GM12878 (cell line): Measurements from ENCODE around the gene NKX1-1. TPM values are rescaled to one million over a fixed set of nuclear protein-coding genes. Genes with fewer than 3 reads are reported as not detected.

ENCODE experiments used
- ATAC-seq: fragments of 200-7000 bp; cut with Tn5 transposase; 3 replicates; pipeline ENCODE4 v1.9.1; 2020; ENCODE audit warnings: mild to moderate bottlenecking, moderate library complexity
- BruUV-seq: library from RNA; stranded (reverse); fragments of 400-500 nt; replicated peaks from 2 replicates; lab custom pipeline; 2021; lab: Mats Ljungman, UMichigan
- CTCF ChIA-PET: fragments of 300-600 bp; sonication (Branson Sonifier 250); formaldehyde crosslinking; extraction: SDS; loops from one replicate; lab custom pipeline; 2021; ENCODE audit warnings: inconsistent platforms; lab: Yijun Ruan, JAX
- POLR2A ChIA-PET: fragments of 350-600 bp; formaldehyde crosslinking; extraction: SDS; loops from one replicate; lab custom pipeline; 2021; ENCODE audit warnings: inconsistent platforms; lab: Charles Lee
- RAD21 ChIA-PET: fragments of 300-600 bp; sonication (Branson Sonifier 250); formaldehyde crosslinking; loops from one replicate; lab custom pipeline; 2023; ENCODE audit warnings: antibody characterized with exemption; ENCODE audit not compliant: unreplicated experiment; lab: Charles Lee
- SMC1A ChIA-PET: fragments of 300-600 bp; sonication (Branson Sonifier 250); formaldehyde crosslinking; loops from one replicate; lab custom pipeline; 2023; ENCODE audit not compliant: unreplicated experiment, uncharacterized antibody; lab: Charles Lee
- DNase-seq: peaks from one replicate; pipeline ENCODE4 v3.0.0-alpha.2; 2011; ENCODE audit warnings: low read depth, low spot score
- FAIRE-seq: peaks from 3 replicates; lab custom pipeline; 2011; peaks lifted over from hg19 to GRCh38; lab: Jason Lieb, UNC
- H2AFZ ChIP-seq: 2 replicates; pipeline ENCODE4 v1.6.0; 2011; ENCODE audit warnings: low read depth, low read length, control low read depth; ENCODE audit not compliant: control insufficient read depth
- H3K27ac ChIP-seq: 2 replicates; pipeline ENCODE4 v1.5.1; 2011; ENCODE audit warnings: control low read depth; ENCODE audit not compliant: control insufficient read depth, insufficient read depth
- H3K27me3 ChIP-seq, 2 experiments: replicated peaks in 1 of 2; 2 replicates each; pipeline versions ENCODE4 v1.6.0 to v1.6.1; 2011; ENCODE audit warnings: low read length in 1 of 2; ENCODE audit not compliant: control insufficient read depth in 2 of 2, insufficient read depth in 2 of 2
- H3K36me3 ChIP-seq, 2 experiments: 2 replicates each; pipeline ENCODE4 v1.5.1; 2011; ENCODE audit warnings: low read length in 1 of 2; ENCODE audit not compliant: control insufficient read depth in 2 of 2, insufficient read depth in 2 of 2
- H3K4me1 ChIP-seq: 2 replicates; pipeline ENCODE4 v1.6.1; 2011; ENCODE audit warnings: mild to moderate bottlenecking, low read length, moderate library complexity, mixed read lengths; ENCODE audit not compliant: control insufficient read depth, insufficient read depth
- H3K4me2 ChIP-seq: 2 replicates; pipeline ENCODE4 v1.6.0; 2011; ENCODE audit warnings: control low read depth; ENCODE audit not compliant: control insufficient read depth, insufficient read depth
- H3K4me3 ChIP-seq: fragments of 200-600 bp; sonication (generic); 2 replicates; pipeline ENCODE4 v1.5.1; 2016
- H3K79me2 ChIP-seq: 2 replicates; pipeline ENCODE4 v1.6.0; 2011; ENCODE audit warnings: low read length; ENCODE audit not compliant: control insufficient read depth, insufficient read depth
- H3K9ac ChIP-seq: 2 replicates; pipeline ENCODE4 v1.8.0; 2011; ENCODE audit warnings: low read length, control low read depth, mixed read lengths; ENCODE audit not compliant: control insufficient read depth, insufficient read depth
- H3K9me3 ChIP-seq: replicated peaks from 3 replicates; pipeline ENCODE4 v1.5.1; 2011; ENCODE audit warnings: mild to moderate bottlenecking, low read length; ENCODE audit not compliant: control insufficient read depth, insufficient read depth
- H4K20me1 ChIP-seq: 2 replicates; pipeline ENCODE4 v1.6.0; 2011; ENCODE audit not compliant: control insufficient read depth, insufficient read depth
- CREM ChIP-seq: IDR thresholded peaks from 2 replicates; pipeline ENCODE4 v1.6.1; 2014; ENCODE audit warnings: antibody characterized with exemption, low read depth
- IKZF2 ChIP-seq, 2 experiments: fragments of 450-650 bp; IDR thresholded peaks; 2 replicates each; pipeline ENCODE4 v1.6.1; 2017; ENCODE audit warnings: mild to moderate bottlenecking in 2 of 2, moderate library complexity in 2 of 2
- KDM1A ChIP-seq: fragments of 200-600 bp; sonication (generic); IDR thresholded peaks from 2 replicates; pipeline ENCODE4 v1.6.1; 2016; ENCODE audit warnings: borderline replicate concordance
- RBBP5 ChIP-seq: fragments of 200-600 bp; sonication (generic); conservative IDR thresholded peaks from 2 replicates; pipeline ENCODE4 v1.6.1; 2016
- TARDBP ChIP-seq: IDR thresholded peaks from 2 replicates; pipeline ENCODE4 v1.6.1; 2016; ENCODE audit warnings: borderline replicate concordance
- WGBS: methylation state at CpG from one replicate; pipeline ENCODE4 v1.1.6; 2016; ENCODE audit warnings: low lambda C conversion rate; ENCODE audit not compliant: insufficient replicate concordance, insufficient coverage; ENCODE audit errors: missing lambda C conversion rate; 5-methylcytosine and 5-hydroxymethylcytosine counted together
- in situ Hi-C: fragments of 300-500 bp; cut with MboI; formaldehyde crosslinking; loops from 9 replicates; pipeline ENCODE4 v1.14.3; 2018; ENCODE audit warnings: mixed read lengths
- intact Hi-C: fragments of 100-400 bp; cut with micrococcal nuclease; formaldehyde crosslinking; loops from one replicate; pipeline ENCODE4 v1.14.2; 2022; ENCODE audit not compliant: unreplicated experiment
- polyA plus RNA-seq, 11 experiments: library from polyadenylated mRNA; depleted of rRNA in 4 of 11; unstranded in 6 of 11; stranded (reverse) in 5 of 11; fragments of >200 nt; fragmentation: Nextera tagmentation in 4 of 11; fragmentation: Illumina TruSeq in 1 of 11; extraction: Ambion mirVana in 4 of 11; extraction: Trizol in 1 of 11; gene quantifications; 1 replicate in 1 of 11; 2 replicates in 10 of 11; pipeline versions ENCODE4 v1.2.1 to v1.2.3, GENCODE V29; 2011 to 2016; ENCODE audit warnings: inconsistent platforms in 2 of 11, missing spikeins in 2 of 11, low read depth in 1 of 11
- total RNA-seq, 4 experiments: library from RNA; depleted of rRNA in 3 of 4; stranded (reverse); fragments of >200 nt in 3 of 4; fragmentation: Illumina TruSeq in 1 of 4; extraction: Trizol in 1 of 4; gene quantifications; 2 replicates each; pipeline versions ENCODE4 v1.2.1 to v1.2.3, GENCODE V29; 2013 to 2021
- TF ChIP-seq, protein P1 (sequence below), 3 experiments: IDR thresholded peaks in 2 of 3; conservative IDR thresholded peaks in 1 of 3; 2 replicates each; pipeline ENCODE4 v1.5.1; 2011; ENCODE audit warnings: low read depth in 3 of 3, low read length in 3 of 3, mild to moderate bottlenecking in 3 of 3, control low read depth in 2 of 3, moderate library complexity in 2 of 3, inconsistent platforms in 1 of 3, mixed read lengths in 1 of 3; ENCODE audit not compliant: control insufficient read depth in 2 of 3, insufficient read depth in 1 of 3; ENCODE audit errors: extremely low read depth in 1 of 3

Gene NKX1-1
- total and polyA plus RNA-seq, 10 of the 15 experiments (the other 5 are each of a cell fraction or from before 2014, with no cell fraction given), result not detected

DNA sequence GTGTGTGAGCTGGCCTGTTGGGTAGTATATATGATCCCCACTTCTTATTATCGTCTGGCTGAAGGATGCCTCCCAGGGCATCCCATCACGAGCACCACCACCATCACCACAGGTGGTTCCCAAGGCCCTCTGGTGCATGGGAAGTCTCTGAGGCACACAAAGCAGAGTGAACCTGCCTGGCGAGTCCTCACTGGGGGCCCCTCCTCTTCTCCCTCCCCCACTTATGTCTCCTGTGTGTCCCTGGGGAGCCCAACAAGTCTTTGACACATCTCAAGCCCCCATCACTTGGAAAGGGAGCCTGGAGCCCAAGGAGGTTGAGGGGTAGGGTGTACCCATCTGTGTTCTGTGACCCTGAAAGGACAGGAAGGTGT is 45.5 kb upstream of the NKX1-1 start:
- TF ChIP-seq, protein P1, sequence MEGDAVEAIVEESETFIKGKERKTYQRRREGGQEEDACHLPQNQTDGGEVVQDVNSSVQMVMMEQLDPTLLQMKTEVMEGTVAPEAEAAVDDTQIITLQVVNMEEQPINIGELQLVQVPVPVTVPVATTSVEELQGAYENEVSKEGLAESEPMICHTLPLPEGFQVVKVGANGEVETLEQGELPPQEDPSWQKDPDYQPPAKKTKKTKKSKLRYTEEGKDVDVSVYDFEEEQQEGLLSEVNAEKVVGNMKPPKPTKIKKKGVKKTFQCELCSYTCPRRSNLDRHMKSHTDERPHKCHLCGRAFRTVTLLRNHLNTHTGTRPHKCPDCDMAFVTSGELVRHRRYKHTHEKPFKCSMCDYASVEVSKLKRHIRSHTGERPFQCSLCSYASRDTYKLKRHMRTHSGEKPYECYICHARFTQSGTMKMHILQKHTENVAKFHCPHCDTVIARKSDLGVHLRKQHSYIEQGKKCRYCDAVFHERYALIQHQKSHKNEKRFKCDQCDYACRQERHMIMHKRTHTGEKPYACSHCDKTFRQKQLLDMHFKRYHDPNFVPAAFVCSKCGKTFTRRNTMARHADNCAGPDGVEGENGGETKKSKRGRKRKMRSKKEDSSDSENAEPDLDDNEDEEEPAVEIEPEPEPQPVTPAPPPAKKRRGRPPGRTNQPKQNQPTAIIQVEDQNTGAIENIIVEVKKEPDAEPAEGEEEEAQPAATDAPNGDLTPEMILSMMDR (IDR thresholded peaks at IDR 0.05 in 2 of 3, conservative IDR thresholded peaks at IDR 0.05 in 1 of 3; ENCODE audit: control insufficient read depth in 2 of 3, extremely low read depth in 1 of 3, insufficient read depth in 1 of 3, low read depth in 3 of 3, low read length in 3 of 3), result no peak
- TF ChIP-seq IKZF2 (IDR thresholded peaks at IDR 0.05), result no peak
- TF ChIP-seq, all 136 proteins: peak for 0
- WGBS, result 0% methylated on average over 3 of the region's 3 CpGs
- Histone ChIP-seq H3K9ac (no peak overlapping the region), H3K36me3 (no peaks in the 10 kb centered on the region), H3K27ac (no peak overlapping the region), H4K20me1 (no peaks in the 10 kb centered on the region), H3K79me2 (no peaks in the 10 kb centered on the region), H3K4me3 (no peak overlapping the region), H3K4me1 (no peaks in the 10 kb centered on the region), H3K4me2 (no peak overlapping the region), H3K27me3 (no peaks in the 10 kb centered on the region), H2AFZ (no peak overlapping the region), H3K9me3 (no peaks in the 10 kb centered on the region; the same call in 2 of the 3 replicates)
- in situ Hi-C loops (no loop called here), intact Hi-C loops (no loop called here)
- no peak for ATAC-seq
- POLR2A ChIA-PET, result no interaction called here
- BruUV-seq, result no TSS peak
- SMC1A ChIA-PET, result no interaction called here
- no peak for FAIRE-seq
- DNase-seq, result no peak
- CTCF ChIA-PET, result interaction anchor here (1.3 kb wide), 1 partner anchor 96 kb away, joined by 3 read pairs; no protein-coding TSS in a partner anchor
- RAD21 ChIA-PET, result no interaction called here

- intact Hi-C loops (no loop called here), in situ Hi-C loops (no loop called here)
- ChIA-PET SMC1A (no interaction called here), RAD21 (no interaction called here), CTCF (interaction anchor here (1.3 kb wide), 1 partner anchor 95 kb away, joined by 3 read pairs; no protein-coding TSS in a partner anchor), POLR2A (no interaction called here)
- Histone ChIP-seq H3K27me3 (no peaks in the 10 kb centered on the region), H3K4me3 (no peak overlapping the region), H3K9ac (no peak overlapping the region), H4K20me1 (no peaks in the 10 kb centered on the region), H2AFZ (no peak overlapping the region), H3K27ac (no peak overlapping the region), H3K4me1 (no peaks in the 10 kb centered on the region), H3K4me2 (no peak overlapping the region), H3K9me3 (no peaks in the 10 kb centered on the region; the same call in 2 of the 3 replicates), H3K79me2 (no peaks in the 10 kb centered on the region), H3K36me3 (no peaks in the 10 kb centered on the region)
- ATAC-seq (no peak), DNase-seq (no peak), FAIRE-seq (no peak)
- no peak for TF ChIP-seq CREM
- TF ChIP-seq TARDBP, result no peak
- TF ChIP-seq RBBP5, result no peak
- no peak for TF ChIP-seq KDM1A
- 26% methylated on average over 18 of the region's 18 CpGs for WGBS
- no TSS peak for BruUV-seq
Observed at GRCh38 chr4:1451106-1451751, 45.0 kb upstream of the NKX1-1 start.
